Upper lobe of left lung (tissue), 6 donors: Measurements from ENCODE around the gene GDF10. TPM values are rescaled to one million over a fixed set of nuclear protein-coding genes. Genes with fewer than 3 reads are reported as not detected.

Source experiments
- ATAC-seq, 2 donors: fragments of 200-7000 bp; cut with Tn5 transposase; one replicate each; pipeline ENCODE4 v1.9.1; 2022; ENCODE audit warnings: mild to moderate bottlenecking in 2 of 2, moderate library complexity in 2 of 2; ENCODE audit not compliant: low FRiP score in 2 of 2
- DNase-seq, 2 donors: peaks; one replicate each; pipeline ENCODE4 v3.0.0-alpha.2; 2019 to 2020
- H3K27ac ChIP-seq, 4 donors: fragments of 200-600 bp; sonication (generic); one replicate each; pipeline ENCODE4 v1.5.1; 2016 to 2019
- H3K27me3 ChIP-seq, 4 donors: fragments of 200-600 bp; sonication (generic); one replicate each; pipeline ENCODE4 v1.5.1; 2017 to 2019
- H3K36me3 ChIP-seq, 4 donors: fragments of 200-600 bp; sonication (generic); one replicate each; pipeline ENCODE4 v1.5.1; 2016 to 2019
- H3K4me1 ChIP-seq, 4 donors: fragments of 200-600 bp; sonication (generic); one replicate each; pipeline ENCODE4 v1.5.1; 2018 to 2019
- H3K4me3 ChIP-seq, 4 donors: fragments of 200-600 bp; sonication (generic); one replicate each; pipeline ENCODE4 v1.5.1; 2017 to 2019; ENCODE audit warnings: mild to moderate bottlenecking in 2 of 4, moderate library complexity in 1 of 4
- H3K9me3 ChIP-seq, 4 donors: fragments of 200-600 bp; sonication (generic); one replicate each; pipeline ENCODE4 v1.5.1; 2018 to 2019
- EP300 ChIP-seq, 4 donors: sonication (generic); formaldehyde crosslinking; IDR thresholded peaks; one replicate each; pipeline ENCODE4 v1.5.1; 2017; ENCODE audit warnings: antibody characterized with exemption in 4 of 4, control low read depth in 2 of 4
- POLR2A ChIP-seq, 4 donors: fragments of 450-650 bp; IDR thresholded peaks; one replicate each; pipeline ENCODE4 v1.5.1; 2016 to 2017; ENCODE audit warnings: antibody characterized with exemption in 4 of 4, mild to moderate bottlenecking in 2 of 4
- POLR2AphosphoS5 ChIP-seq, 2 donors: sonication (generic); formaldehyde crosslinking; IDR thresholded peaks; one replicate each; pipeline ENCODE4 v1.5.1; 2017; ENCODE audit warnings: antibody characterized with exemption in 2 of 2
- WGBS, 2 donors: methylation state at CpG; one replicate each; pipeline ENCODE4 v1.1.5; 2017 to 2018; 5-methylcytosine and 5-hydroxymethylcytosine counted together
- total RNA-seq, 6 donors: library from RNA; depleted of rRNA in 4 of 6; stranded (reverse); fragments of >200 nt in 4 of 6; gene quantifications; one replicate each; pipeline versions ENCODE4 v1.1.0 to v1.2.1, GENCODE V29; 2016 to 2021
- TF ChIP-seq, protein P1 (sequence below), 6 experiments: fragments of 450-650 bp in 4 of 6; fragments of 200-600 bp in 2 of 6; sonication (generic) in 2 of 6; IDR thresholded peaks; one replicate each; pipeline ENCODE4 v1.5.1; 2016 to 2019; ENCODE audit warnings: antibody characterized with exemption in 6 of 6
- donor health status: DM: no; HTN: no; CAD: no; lungs with moderate emphysema.
- donor health status: DM: no; HTN: yes; CAD: no; lungs with severe emphysema.

Gene GDF10
- total RNA-seq, 6 donors from 2014 or later, result 1.8 to 23.4 (median 7.8) TPM

DNA sequence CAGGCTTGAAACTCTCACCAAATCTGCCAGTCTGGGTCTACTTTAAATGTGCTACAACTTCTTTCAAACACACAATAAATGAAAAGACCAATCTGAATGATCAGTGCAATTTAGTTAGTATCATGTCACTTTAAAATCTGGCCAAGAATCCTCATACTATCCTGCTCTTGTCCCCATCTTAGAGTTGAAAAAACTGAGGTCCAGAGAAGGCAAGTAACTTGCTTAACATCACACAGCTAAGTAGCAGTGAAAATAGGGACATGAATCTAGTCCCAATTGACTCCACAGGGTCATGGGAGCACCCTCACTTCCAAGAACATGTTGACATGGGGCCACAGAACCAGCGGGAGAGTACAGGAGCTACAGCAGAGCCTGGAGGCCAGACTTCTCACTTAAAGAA is 3.1 kb upstream of the GDF10 start:
- peaks cover 0 to 14% (median 5%) of the 10 kb centered on the region in 4 donors for H3K27me3 ChIP-seq
- DNase-seq (no peak), ATAC-seq (no peak)
- no peak overlapping the region for H3K27ac ChIP-seq
- WGBS, 2 donors, result 35 to 61% methylated on average over 1 of the region's 1 CpG
- TF ChIP-seq, protein P1, sequence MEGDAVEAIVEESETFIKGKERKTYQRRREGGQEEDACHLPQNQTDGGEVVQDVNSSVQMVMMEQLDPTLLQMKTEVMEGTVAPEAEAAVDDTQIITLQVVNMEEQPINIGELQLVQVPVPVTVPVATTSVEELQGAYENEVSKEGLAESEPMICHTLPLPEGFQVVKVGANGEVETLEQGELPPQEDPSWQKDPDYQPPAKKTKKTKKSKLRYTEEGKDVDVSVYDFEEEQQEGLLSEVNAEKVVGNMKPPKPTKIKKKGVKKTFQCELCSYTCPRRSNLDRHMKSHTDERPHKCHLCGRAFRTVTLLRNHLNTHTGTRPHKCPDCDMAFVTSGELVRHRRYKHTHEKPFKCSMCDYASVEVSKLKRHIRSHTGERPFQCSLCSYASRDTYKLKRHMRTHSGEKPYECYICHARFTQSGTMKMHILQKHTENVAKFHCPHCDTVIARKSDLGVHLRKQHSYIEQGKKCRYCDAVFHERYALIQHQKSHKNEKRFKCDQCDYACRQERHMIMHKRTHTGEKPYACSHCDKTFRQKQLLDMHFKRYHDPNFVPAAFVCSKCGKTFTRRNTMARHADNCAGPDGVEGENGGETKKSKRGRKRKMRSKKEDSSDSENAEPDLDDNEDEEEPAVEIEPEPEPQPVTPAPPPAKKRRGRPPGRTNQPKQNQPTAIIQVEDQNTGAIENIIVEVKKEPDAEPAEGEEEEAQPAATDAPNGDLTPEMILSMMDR (IDR thresholded peaks at IDR 0.05), result no peak
- TF ChIP-seq POLR2A (IDR thresholded peaks at IDR 0.05), result no peak
- no peak for TF ChIP-seq POLR2AphosphoS5 (IDR thresholded peaks at IDR 0.05)
- H3K9me3 ChIP-seq, result no peaks in the 10 kb centered on the region
- peaks cover 0 to 12% (median 6%) of the 10 kb centered on the region in 4 donors for H3K4me1 ChIP-seq
- H3K36me3 ChIP-seq, result no peaks in the 10 kb centered on the region
- no peak overlapping the region for H3K4me3 ChIP-seq

DNA sequence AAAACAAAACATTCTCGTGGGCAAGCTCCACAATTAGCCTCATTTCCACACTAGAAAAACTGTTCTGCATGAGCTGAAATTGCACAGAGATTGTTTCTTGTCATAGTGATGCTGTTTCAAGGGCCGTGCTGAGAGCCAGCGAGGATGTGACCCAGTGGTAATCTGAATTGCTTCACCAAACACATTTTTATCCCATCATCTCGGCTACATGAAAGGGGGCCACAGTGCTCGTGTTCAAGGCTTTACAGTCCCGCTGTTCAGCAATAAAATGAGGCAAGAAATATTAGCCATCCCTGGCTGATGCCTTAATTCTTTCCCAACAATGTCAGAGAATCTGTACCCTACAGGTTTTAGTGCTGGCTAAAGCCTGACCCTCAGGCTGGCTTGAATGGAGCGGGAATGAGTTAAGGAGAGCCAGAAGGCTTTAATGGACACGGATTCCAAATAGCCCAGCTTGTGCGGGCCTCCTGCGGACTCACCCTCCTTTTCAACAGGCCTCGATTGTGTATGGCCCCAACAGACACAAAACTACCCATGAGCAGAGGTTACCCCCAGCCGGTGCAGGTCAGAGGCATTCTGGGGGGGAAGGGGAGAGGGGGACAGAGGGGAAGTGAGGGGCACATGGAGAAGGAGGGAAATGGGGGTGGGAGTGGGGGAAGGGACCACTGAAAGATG is 2.0 kb upstream of the GDF10 start:
- peaks cover 0 to 12% (median 6%) of the 10 kb centered on the region in 4 donors for H3K4me1 ChIP-seq
- WGBS, 2 donors, result 70 to 79% methylated on average over 9 to 12 of the region's 12 CpGs
- TF ChIP-seq, protein P1 (IDR thresholded peaks at IDR 0.05), result no peak
- TF ChIP-seq POLR2AphosphoS5 (IDR thresholded peaks at IDR 0.05) (no peak), POLR2A (IDR thresholded peaks at IDR 0.05) (no peak), EP300 (IDR thresholded peaks at IDR 0.05) (no peak)
- DNase-seq, result no peak
- H3K9me3 ChIP-seq, result no peaks in the 10 kb centered on the region
- peak overlapping the region in 1 of 4 donors; percentile 57 for H3K27ac ChIP-seq
- ATAC-seq, result no peak
- peaks cover 0 to 14% (median 5%) of the 10 kb centered on the region in 4 donors for H3K27me3 ChIP-seq
- H3K4me3 ChIP-seq, result no peak overlapping the region
- H3K36me3 ChIP-seq, result no peaks in the 10 kb centered on the region

DNA sequence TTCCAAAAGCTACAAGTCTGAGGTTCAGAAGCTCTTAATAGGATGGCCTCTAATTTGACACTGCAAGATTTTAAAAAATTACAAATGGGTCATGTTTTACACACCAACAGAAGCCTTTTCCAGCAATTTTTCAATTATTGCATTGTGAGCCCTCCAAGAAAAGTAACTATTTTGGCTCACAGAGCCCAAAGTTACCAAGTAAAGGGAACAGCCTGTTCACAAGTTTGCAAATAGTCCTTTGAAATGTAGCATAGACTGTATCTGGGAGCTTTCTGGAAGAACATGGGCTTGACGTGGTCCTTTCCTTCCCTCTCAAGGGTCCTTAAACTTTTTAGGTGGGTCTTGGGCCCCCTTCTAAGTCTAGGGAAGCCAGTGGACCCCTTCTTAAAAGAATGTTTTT is 1.3 kb upstream of the GDF10 start:
- Histone ChIP-seq H3K27me3 (peaks cover 0 to 14% (median 5%) of the 10 kb centered on the region in 4 donors), H3K36me3 (no peaks in the 10 kb centered on the region), H3K4me1 (peaks cover 0 to 12% (median 6%) of the 10 kb centered on the region in 4 donors), H3K27ac (no peak overlapping the region), H3K9me3 (no peaks in the 10 kb centered on the region), H3K4me3 (no peak overlapping the region)
- TF ChIP-seq POLR2A (IDR thresholded peaks at IDR 0.05) (no peak), EP300 (IDR thresholded peaks at IDR 0.05) (no peak), POLR2AphosphoS5 (IDR thresholded peaks at IDR 0.05) (no peak)
- TF ChIP-seq, protein P1 (IDR thresholded peaks at IDR 0.05), result no peak
- ATAC-seq, result no peak
- DNase-seq, result no peak
- WGBS, 2 donors, result 78 to 91% methylated on average over 1 of the region's 1 CpG

DNA sequence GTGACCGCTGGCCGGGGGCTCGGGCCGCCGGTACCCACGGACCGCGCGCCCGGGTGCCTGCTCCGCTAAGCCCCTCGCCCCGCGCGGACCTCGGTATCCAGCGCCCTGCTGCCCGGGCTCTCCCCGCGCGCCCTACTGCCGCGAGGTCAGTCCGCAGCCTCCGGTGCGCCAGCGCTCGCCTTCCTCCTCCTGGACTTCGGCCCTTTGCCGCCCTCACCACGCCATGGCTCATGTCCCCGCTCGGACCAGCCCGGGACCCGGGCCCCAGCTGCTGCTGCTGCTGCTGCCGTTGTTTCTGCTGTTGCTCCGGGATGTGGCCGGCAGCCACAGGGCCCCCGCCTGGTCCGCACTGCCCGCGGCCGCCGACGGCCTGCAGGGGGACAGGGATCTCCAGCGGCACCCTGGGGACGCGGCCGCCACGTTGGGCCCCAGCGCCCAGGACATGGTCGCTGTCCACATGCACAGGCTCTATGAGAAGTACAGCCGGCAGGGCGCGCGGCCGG is 483 bp downstream of the GDF10 start:
- DNase-seq (peak in 1 of 2 donors; percentile 86), ATAC-seq (peak in 1 of 2 donors; percentile 25)
- peaks cover 0 to 14% (median 5%) of the 10 kb centered on the region in 4 donors for H3K27me3 ChIP-seq
- no peaks in the 10 kb centered on the region for H3K9me3 ChIP-seq
- TF ChIP-seq EP300 (IDR thresholded peaks at IDR 0.05), result no peak
- TF ChIP-seq, protein P1 (IDR thresholded peaks at IDR 0.05), result peak in 1 of 6 experiments; percentile 28
- TF ChIP-seq POLR2AphosphoS5 (IDR thresholded peaks at IDR 0.05), result no peak
- TF ChIP-seq POLR2A (IDR thresholded peaks at IDR 0.05), result no peak
- peaks cover 0 to 12% (median 6%) of the 10 kb centered on the region in 4 donors for H3K4me1 ChIP-seq
- peak overlapping the region; percentile 14 to 53 (median 42) for H3K4me3 ChIP-seq
- H3K27ac ChIP-seq, result peak overlapping the region in 3 of 4 donors; percentile 26 to 50 (median 32)
- 6 to 11% methylated on average over 19 to 40 of the region's 57 CpGs for WGBS, 2 donors
- no peaks in the 10 kb centered on the region for H3K36me3 ChIP-seq
